ENCODE data around the gene ARRDC5. TPM values are rescaled to one million over a fixed set of nuclear protein-coding genes. Genes with fewer than 3 reads are reported as not detected.

The ARRDC5 gene
- total and polyA plus RNA-seq, 2 of the 8 experiments (the other 6 are each of a cell fraction or from before 2014, with no cell fraction given): not detected

DNA sequence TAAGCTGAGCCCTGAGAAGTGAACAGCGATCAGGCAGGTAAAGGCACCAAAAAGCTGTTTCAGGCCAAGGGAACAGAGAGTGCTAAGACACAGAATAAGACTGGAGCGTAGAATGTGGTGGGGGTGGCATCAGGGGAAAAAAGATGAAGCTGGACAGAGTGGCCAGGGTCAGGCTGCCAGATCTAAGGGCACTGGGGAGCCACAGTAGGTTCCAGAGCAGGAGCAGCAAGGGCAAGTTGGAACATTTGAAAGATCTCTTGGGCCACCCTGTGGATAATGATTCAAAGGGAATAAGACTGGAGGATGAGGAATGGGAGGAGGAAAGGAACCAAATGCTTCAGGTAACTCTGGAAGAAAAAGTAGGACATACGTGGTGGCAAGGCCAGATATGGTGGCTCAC, 28.8 kb downstream of the ARRDC5 start:
- no peak overlapping the region for H2BK5ac ChIP-seq (ENCODE audit: low read depth, low read length)
- no peaks in the 10 kb centered on the region for H3K36me3 ChIP-seq (ENCODE audit: control insufficient read depth in 2 of 4, insufficient read depth in 4 of 4, low read length in 3 of 4)
- H3K27me3 ChIP-seq (replicated peaks in 1 of 4; ENCODE audit: control insufficient read depth in 3 of 4, extremely low read depth in 1 of 4, insufficient read depth in 3 of 4, low read length in 3 of 4): no peaks in the 10 kb centered on the region; a peak in 1 of 7 replicates
- H3K56ac ChIP-seq (replicated peaks; ENCODE audit: insufficient read length, low read depth, low read length): no peak overlapping the region
- no peaks in the 10 kb centered on the region for H3K9me3 ChIP-seq (ENCODE audit: insufficient read depth in 2 of 2, low read depth in 1 of 2, low read length in 1 of 2)
- ChIA-PET POLR2A (ENCODE audit: partially characterized antibody) (no interaction called here), CTCF (ENCODE audit: partially characterized antibody) (interaction anchor here (1.0 to 7.4 kb wide), 11 partner anchors 21 to 157 kb away, joined by 3 to 111 read pairs (median 6); no protein-coding TSS in a partner anchor)
- H2AFZ ChIP-seq (ENCODE audit: low read length): no peak overlapping the region
- no peaks in the 10 kb centered on the region; the same call in 1 of the 2 replicates for H3K23me2 ChIP-seq (ENCODE audit: low read depth, low read length)
- no peak overlapping the region for H3K4me2 ChIP-seq (ENCODE audit: insufficient read depth in 1 of 2, low read depth in 2 of 2, low read length in 2 of 2)
- FAIRE-seq: no peak
- H4K20me1 ChIP-seq (replicated peaks in 1 of 2; ENCODE audit: control insufficient read depth in 1 of 2, insufficient read depth in 2 of 2, low read length in 2 of 2): no peaks in the 10 kb centered on the region
- H2BK120ac ChIP-seq (replicated peaks; ENCODE audit: low read depth, low read length): no peak overlapping the region
- H3K18ac ChIP-seq (ENCODE audit: extremely low read depth, low read length): no peak overlapping the region
- 87% methylated on average over 3 of the region's 3 CpGs; no CpG with 5 or more reads in 1 of the 2 experiments for WGBS, 2 experiments (ENCODE audit: extremely low coverage in 1 of 2, insufficient coverage in 1 of 2, insufficient read length in 1 of 2, insufficient replicate concordance in 2 of 2, low coverage in 1 of 2, low lambda C conversion rate in 2 of 2, missing lambda C conversion rate in 1 of 2)
- no peak overlapping the region for H4K91ac ChIP-seq (replicated peaks; ENCODE audit: insufficient read length, low read length)
- no peak overlapping the region for H3K9ac ChIP-seq (replicated peaks in 1 of 4; ENCODE audit: extremely low read depth in 1 of 4, low read depth in 3 of 4, low read length in 3 of 4)
- no peak overlapping the region for H2BK12ac ChIP-seq (ENCODE audit: low read depth, low read length)
- H2BK15ac ChIP-seq (ENCODE audit: low read length): no peak overlapping the region
- no peak overlapping the region for H2AK5ac ChIP-seq (ENCODE audit: low read depth, low read length)
- no peak overlapping the region for H2BK20ac ChIP-seq (ENCODE audit: low read length)
- no peak overlapping the region for H4K8ac ChIP-seq (ENCODE audit: extremely low read depth, insufficient read depth, low read length)
- H3K4me1 ChIP-seq (replicated peaks in 1 of 4; ENCODE audit: control insufficient read depth in 3 of 4, insufficient read depth in 4 of 4, low read length in 3 of 4): peaks cover 0 to 19% (median 15%) of the 10 kb centered on the region in 4 experiments; a peak in 6 of 7 replicates
- no peak overlapping the region for H3K23ac ChIP-seq (ENCODE audit: insufficient read length)
- H3K4me3 ChIP-seq (ENCODE audit: extremely low read depth in 1 of 4, insufficient read depth in 2 of 4, low read depth in 3 of 4, low read length in 4 of 4): no peak overlapping the region
- no peak for DNase-seq (ENCODE audit: low read depth in 1 of 2, low spot score in 2 of 2)
- H3K79me1 ChIP-seq (ENCODE audit: low read depth, low read length): no peaks in the 10 kb centered on the region
- no peaks in the 10 kb centered on the region for H3K79me2 ChIP-seq (ENCODE audit: control insufficient read depth in 1 of 2, insufficient read depth in 2 of 2, low read length in 2 of 2)
- H4K5ac ChIP-seq (ENCODE audit: insufficient read length, low read depth, low read length): no peak overlapping the region
- no peak overlapping the region for H3K4ac ChIP-seq (replicated peaks; ENCODE audit: insufficient read length, low read depth, low read length)
- H3K27ac ChIP-seq (ENCODE audit: low read depth, low read length): no peak overlapping the region
- H3K14ac ChIP-seq (ENCODE audit: insufficient read length): no peak overlapping the region
- TF ChIP-seq SP1 (IDR thresholded peaks at IDR 0.05; ENCODE audit: low read depth, low read length) (no peak), RFX5 (IDR thresholded peaks at IDR 0.05; ENCODE audit: borderline replicate concordance, low read depth, low read length) (no peak), SIN3A (conservative IDR thresholded peaks at IDR 0.05 in 1 of 2, IDR thresholded peaks at IDR 0.05 in 1 of 2; ENCODE audit: low read depth in 1 of 2, low read length in 2 of 2) (no peak), TEAD4 (IDR thresholded peaks at IDR 0.05; ENCODE audit: low read depth, low read length) (no peak), SAP30 (IDR thresholded peaks at IDR 0.05; ENCODE audit: insufficient read depth, insufficient replicate concordance, low read length) (no peak), NANOG (IDR thresholded peaks at IDR 0.05; ENCODE audit: insufficient read depth, low read depth, low read length, poor library complexity, severe bottlenecking) (no peak), TAF1 (IDR thresholded peaks at IDR 0.05; ENCODE audit: low read depth, low read length) (no peak), POU5F1 (IDR thresholded peaks at IDR 0.05; ENCODE audit: low read depth, low read length) (no peak), SIRT6 (IDR thresholded peaks at IDR 0.05; ENCODE audit: low read length) (no peak), CBX5 (IDR thresholded peaks at IDR 0.05; ENCODE audit: low read depth, low read length) (no peak)
- TF ChIP-seq, protein P1, sequence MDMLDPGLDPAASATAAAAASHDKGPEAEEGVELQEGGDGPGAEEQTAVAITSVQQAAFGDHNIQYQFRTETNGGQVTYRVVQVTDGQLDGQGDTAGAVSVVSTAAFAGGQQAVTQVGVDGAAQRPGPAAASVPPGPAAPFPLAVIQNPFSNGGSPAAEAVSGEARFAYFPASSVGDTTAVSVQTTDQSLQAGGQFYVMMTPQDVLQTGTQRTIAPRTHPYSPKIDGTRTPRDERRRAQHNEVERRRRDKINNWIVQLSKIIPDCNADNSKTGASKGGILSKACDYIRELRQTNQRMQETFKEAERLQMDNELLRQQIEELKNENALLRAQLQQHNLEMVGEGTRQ (IDR thresholded peaks at IDR 0.05; ENCODE audit: low read length): no peak
- TF ChIP-seq, protein P2, sequence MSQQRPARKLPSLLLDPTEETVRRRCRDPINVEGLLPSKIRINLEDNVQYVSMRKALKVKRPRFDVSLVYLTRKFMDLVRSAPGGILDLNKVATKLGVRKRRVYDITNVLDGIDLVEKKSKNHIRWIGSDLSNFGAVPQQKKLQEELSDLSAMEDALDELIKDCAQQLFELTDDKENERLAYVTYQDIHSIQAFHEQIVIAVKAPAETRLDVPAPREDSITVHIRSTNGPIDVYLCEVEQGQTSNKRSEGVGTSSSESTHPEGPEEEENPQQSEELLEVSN (IDR thresholded peaks at IDR 0.05): no peak

Data from H1 (cell line).